Measurements from ENCODE around the gene RUSF1.
"Not testable (repeated sequence)": the region's sequence is repeated elsewhere in the genome, so short reads cannot be mapped to it uniquely, and the experiment has no call there.

The RUSF1 gene

GRCh38 chr16:31485571-31485970 lies 22.6 kb downstream of the RUSF1 start:
- DNase-seq, result no peak

- no peak for DNase-seq
Measured at GRCh38 chr16:31484491-31485171, 23.6 kb downstream of the RUSF1 start.

GRCh38 chr16:31484048-31484447 lies 24.1 kb downstream of the RUSF1 start:
- not testable (repeated sequence) for DNase-seq

GRCh38 chr16:31483081-31483480 lies 25.1 kb downstream of the RUSF1 start, which contains the start of gene SLC5A2:
Gene SLC5A2 (plus strand): TSS chr16:31483123. CDS start chr16:31483137, 14 bp downstream.
- DNase-seq, result no peak

- DNase-seq, result no peak
Measured at GRCh38 chr16:31480851-31481536, 27.2 kb downstream of the RUSF1 start.

GRCh38 chr16:31479751-31480150 lies 28.4 kb downstream of the RUSF1 start:
- no peak for DNase-seq

GRCh38 chr16:31478956-31479355 lies 29.2 kb downstream of the RUSF1 start:
- no peak for DNase-seq

GRCh38 chr16:31477220-31478216 lies 30.7 kb downstream of the RUSF1 start:
- peak in 1 of 14 donors; percentile 17 for DNase-seq

GRCh38 chr16:31476303-31477219 lies 31.6 kb downstream of the RUSF1 start:
- DNase-seq, result peak in 8 of 14 donors; percentile 13 to 60 (median 24)

- no peak for DNase-seq
Measured at GRCh38 chr16:31475946-31476302, 32.3 kb downstream of the RUSF1 start.

GRCh38 chr16:31474773-31475738 lies 33.1 kb downstream of the RUSF1 start:
- no peak for DNase-seq

GRCh38 chr16:31474173-31474714 lies 33.9 kb downstream of the RUSF1 start:
- peak in 3 of 14 donors; percentile 3 to 23 (median 8) for DNase-seq

- no peak for DNase-seq
Measured at GRCh38 chr16:31473264-31473984, 34.8 kb downstream of the RUSF1 start.

- DNase-seq, result peak in 4 of 14 donors; percentile 18 to 78 (median 26)
Measured at GRCh38 chr16:31472709-31473203, 35.4 kb downstream of the RUSF1 start.

- DNase-seq, result peak in 2 of 14 donors; percentile 25 to 27
Measured at GRCh38 chr16:31471875-31472708, 36.1 kb downstream of the RUSF1 start, which contains the start of gene TGFB1I1. Gene TGFB1I1 (plus strand): TSS chr16:31472152. CDS start chr16:31472189, 37 bp downstream.

GRCh38 chr16:31471241-31471874 lies 36.8 kb downstream of the RUSF1 start:
- DNase-seq, result no peak

GRCh38 chr16:31470615-31471014 lies 37.6 kb downstream of the RUSF1 start:
- DNase-seq, result no peak

- DNase-seq, result no peak
Measured at GRCh38 chr16:31467858-31468257, 40.3 kb downstream of the RUSF1 start.

Data from C1 segment of cervical spinal cord (tissue), 14 donors.